Stimulated activated CD8-positive, alpha-beta memory T cell treated with anti-CD3 and anti-CD28 coated beads, Interleukin-12 subunit alpha, Interleukin-12 subunit beta, amount 100 ng/mL, for 4 hours (primary cell): Measurements from ENCODE around the gene ARHGAP26.

Experiments used
- DNase-seq: peaks from one replicate; pipeline ENCODE4 v3.0.0-alpha.2; 2020; ENCODE audit warnings: low read depth

The ARHGAP26 gene

DNA sequence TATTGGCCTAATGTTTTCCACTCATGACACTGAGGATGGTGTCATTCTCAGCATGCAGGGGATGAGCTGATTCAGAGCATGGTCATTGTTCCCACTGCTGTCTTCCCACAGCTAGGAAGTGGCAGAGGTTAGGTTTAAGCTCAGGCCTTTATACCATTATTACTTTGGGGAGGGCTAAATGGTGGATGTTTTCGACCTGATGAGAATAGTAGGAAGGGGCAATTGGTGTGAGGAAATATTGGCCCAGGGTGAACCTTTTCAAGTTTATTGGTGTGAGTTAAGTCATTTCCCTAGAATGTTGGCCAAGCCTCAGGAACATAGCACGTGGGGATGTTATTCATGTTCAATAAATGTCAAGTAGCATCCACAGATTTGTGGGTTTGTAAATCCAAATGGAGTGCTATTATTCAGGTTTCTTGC, 59.6 kb downstream of the ARHGAP26 start:
- no peak for DNase-seq

DNA sequence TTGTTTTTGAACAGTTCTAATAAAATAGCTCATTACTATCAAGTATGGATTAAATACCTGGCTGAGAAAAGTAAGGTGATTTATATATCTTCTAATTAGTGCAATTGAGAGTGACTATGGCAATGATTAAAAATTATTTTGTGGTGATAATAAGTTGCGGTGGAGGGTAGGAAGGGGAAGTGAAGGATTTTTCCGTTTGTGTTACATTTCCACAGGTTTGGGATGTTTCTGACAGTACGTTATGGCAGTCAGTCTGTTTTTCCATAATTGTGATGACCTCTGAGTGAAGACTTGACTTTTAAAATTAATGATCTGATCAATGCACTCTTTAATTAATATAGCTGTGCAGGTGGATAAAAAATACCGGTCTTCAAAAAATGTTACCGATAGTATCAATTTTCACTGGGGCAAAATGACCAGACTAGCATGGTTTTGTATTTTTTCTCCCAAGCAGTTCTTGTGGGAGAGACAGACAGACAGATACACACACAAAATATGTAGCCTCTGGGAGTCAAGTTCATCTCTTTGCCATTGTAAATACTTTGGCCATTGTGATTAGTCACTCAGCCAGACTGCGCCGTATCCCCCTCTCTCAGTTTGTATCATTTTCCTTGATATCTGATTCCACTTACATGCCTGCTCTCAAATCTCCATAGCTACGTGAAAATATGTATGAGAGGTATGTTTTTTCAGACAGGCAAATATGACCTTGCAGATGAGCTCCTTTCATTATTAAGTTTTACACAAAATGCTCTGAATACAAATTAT, 60.2 kb downstream of the ARHGAP26 start:
- no peak for DNase-seq

DNA sequence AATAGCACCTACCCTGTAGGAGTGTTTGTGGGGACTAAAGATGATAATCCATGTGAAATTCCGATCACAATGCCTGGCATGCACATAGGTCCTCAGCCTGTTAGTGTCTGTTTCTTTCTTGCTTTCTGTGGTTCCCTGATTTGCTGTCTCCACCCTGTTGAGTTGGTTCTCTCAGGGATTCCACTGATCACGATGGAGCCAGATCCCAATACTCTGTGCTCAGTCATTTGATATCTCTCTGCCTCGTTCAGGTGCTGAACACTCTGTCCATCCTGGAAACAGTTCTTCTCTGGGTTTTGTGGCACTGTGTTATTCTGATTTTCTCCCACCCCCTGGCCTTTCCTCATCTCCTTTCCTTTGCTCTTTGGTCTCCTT, 60.8 kb downstream of the ARHGAP26 start:
- no peak for DNase-seq

DNA sequence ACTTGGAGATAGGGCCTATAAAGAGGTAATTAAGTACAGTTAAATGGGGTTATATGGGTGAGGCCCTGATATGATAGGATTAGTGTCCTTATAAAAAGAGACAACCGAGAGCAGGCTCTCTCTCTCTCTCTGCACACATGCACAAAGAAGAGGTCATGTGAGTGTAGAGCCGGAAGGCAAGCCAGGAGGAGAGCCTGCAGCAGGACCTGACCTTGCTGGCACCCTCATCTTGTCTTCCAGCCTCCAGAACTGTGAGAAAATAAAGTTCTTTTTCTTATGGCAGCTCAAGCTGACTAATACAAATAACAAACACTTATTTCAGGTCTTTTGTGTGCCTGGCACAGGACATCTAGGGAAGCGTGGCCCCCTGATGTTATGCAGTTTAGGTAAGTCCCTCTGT, 62.1 kb downstream of the ARHGAP26 start:
- no peak for DNase-seq

DNA sequence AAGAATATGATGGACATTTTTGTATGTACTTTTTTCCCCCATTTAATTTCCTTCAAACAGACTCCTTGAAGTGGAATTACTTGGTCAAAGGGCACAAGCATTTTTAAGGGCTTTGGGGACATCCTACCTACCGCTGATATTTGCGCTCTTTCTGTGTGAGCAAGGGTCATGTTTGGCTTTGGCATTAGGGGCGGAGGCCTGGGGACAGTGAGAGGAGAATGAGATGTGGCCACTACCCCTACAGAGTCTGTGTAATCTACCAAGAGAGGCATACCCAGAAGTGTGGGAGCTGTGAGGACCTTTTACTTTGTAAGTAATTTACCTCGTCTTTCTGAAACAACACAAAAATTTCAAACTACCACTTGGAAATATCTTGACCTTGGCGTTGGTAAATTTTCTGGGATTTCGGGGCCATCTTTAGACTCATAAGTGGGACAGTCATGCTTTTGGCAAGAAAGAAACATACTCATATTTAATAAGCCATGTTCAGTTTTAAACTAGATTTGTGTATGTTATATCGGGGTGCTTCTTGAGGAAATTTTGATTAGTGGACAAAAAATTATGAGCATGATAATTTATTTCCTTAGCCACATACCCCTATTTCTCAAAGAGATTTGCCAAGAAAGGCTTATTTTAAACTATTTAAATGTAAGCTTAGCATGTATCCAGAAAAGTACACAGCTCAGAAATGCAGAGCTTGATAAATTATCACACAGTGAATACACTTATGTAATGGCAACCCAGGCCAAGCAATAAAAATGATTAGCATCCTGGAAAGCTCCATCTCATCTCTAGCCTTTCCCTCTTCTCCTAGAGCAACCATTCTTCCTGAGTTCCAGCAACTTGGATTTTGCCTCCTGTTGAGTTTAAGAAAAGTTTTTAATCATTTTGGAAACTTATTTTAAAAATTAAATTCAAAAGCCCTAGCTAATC, 63.6 kb downstream of the ARHGAP26 start:
- DNase-seq, result no peak

DNA sequence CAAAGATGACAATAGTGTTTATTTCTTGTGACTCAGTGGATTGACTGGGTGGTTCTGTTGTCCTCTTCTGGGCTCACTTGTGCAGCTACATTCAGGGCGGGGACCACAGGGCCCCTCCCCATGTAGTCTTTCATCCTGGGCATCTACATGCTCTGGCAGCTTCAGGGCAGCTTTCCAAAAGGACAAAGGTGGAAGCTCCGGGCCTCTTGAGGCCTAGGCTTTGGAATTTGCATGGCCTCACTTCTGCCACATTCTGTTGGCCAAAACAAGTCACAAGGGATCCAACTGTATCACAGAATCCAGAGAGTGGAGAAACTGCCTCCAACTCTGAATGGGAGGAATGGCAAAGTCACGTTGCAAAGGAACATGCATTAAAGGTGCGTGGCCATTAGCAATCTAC, 64.3 kb downstream of the ARHGAP26 start:
- DNase-seq, result no peak

DNA sequence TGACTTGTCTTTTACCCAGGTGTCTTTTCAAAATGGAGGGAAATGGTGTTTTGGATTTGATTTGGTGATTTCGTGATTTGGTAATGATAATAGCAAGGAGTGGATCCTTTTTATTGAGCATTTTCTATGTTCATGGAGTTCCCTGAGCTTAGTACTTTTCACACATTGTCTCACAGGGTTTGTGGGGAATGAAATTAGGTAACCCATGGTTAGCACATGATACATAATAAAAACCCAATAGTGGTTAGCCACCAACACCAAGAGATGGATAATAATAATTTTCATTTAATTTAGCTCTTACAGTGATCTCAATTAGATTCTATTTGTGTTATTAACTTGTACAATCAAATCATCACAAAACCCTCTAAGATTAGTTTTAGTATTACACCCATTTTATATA, 65.4 kb downstream of the ARHGAP26 start:
- DNase-seq, result no peak

DNA sequence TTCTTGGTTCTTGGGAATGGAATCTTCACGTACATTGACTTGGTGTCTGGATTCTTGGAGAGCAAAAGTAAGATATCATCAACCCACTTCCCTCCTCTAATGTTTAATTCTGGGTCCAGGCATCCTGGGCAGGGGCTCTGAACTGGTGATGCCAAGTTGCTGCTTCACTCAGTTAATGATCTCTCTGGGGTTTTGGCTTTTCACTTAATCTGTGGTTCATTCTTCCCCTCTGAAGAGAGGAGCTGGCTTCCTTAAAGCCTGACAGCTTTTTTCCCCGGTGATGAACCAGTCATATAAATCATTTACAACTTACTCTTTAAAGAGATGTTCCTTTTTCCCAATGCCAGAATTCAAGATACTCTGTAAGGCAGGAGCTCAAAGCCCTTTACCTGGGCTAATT, 65.9 kb downstream of the ARHGAP26 start:
- no peak for DNase-seq

DNA sequence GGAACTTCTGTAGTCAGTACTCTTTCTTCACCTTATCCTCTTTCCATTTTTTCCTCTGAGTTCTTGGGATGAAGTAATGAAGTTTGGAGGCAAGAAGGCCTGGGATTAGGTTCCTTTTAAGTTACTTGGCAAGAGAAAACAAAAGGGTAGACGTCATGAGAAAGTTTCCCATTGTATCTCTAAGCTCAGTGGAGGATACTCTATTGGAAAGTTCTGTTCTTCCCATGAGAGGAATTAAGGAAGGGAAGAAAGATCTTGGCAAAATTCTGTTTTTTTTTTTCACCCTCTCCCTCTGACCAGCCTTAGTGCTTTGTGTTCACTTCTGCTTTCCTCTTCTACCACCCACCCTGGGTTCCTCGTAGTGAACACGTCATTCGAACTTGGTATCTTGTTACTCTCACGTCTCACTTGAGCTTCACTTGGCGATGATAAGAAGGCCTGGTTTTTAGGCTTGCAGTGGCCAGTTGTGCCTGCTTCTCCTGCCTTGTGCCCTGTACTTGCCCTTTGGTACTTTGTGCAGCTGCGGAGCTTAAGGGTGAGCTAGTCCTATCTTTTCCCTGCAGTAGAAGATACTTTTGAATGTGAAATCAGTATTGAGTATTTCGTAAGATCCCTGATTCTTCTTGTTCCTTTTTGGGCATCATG, 67.0 kb downstream of the ARHGAP26 start:
- DNase-seq, result no peak

DNA sequence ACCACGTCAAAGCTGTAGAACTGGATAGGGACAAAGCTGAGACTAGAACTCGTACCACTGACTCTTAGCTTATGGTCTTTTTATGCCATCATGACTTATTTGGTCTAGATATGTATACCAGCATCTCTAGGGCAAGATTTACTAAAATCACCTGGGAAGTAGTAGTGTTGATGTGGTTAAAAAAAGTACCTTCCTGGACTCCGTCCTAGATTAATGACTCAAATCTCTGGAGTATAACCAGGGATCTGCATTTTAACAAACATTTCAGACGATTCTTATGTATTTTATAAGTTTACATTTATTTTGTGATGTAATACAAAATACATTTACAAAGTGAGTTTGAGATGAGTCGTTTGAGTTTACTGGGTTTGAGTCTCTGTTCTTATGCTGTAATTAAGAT, 68.7 kb downstream of the ARHGAP26 start:
- no peak for DNase-seq

DNA sequence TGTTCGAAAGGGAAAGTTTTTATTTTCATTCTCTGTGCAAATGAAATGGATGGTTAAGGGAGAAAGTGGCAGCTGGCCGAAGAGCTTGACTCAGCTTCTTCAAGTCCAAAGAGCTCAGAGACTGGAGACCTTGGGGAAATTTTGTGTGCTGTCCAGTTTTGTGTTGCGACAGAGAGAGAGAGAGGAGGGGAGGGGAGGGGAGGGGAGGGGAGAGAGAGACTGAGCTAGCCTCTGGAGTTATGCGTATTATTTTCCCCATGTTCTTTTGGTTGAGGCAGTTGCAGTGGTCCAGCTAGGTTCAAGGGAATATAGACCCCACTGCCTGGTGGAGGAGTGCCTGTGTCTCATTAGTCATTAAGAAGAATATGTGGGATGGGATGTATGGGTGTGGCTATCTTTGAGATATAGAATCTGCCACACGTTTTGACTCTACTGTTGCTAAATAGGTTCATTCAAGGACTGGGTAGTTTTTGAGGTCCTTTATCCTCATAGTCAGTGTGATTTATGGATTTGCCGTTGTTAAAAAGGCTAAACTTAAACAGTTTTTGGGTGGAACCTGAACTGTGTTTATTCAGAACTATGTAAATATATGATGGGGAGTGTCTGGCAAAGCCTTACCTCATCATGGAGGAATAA, 69.7 kb downstream of the ARHGAP26 start:
- no peak for DNase-seq

DNA sequence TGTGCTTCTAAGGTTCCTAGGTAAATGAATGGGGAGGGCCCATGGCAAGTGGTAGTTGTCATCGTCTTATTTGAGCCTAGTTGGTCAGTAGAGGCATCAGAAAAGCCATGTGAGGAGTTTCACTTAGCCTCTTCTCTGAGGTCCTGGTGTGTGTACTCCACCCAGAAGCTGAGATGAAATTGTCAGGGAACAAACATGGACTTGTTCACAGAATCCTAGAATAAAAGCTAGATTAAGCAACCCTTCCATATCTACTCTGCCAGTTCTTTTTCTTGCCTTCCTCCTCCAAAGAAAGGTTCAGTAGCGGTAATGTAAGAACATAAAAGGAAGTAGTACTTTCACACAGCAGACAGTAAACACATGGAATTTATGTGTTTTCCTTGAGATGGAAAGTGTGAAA, 70.4 kb downstream of the ARHGAP26 start:
- DNase-seq, result no peak

DNA sequence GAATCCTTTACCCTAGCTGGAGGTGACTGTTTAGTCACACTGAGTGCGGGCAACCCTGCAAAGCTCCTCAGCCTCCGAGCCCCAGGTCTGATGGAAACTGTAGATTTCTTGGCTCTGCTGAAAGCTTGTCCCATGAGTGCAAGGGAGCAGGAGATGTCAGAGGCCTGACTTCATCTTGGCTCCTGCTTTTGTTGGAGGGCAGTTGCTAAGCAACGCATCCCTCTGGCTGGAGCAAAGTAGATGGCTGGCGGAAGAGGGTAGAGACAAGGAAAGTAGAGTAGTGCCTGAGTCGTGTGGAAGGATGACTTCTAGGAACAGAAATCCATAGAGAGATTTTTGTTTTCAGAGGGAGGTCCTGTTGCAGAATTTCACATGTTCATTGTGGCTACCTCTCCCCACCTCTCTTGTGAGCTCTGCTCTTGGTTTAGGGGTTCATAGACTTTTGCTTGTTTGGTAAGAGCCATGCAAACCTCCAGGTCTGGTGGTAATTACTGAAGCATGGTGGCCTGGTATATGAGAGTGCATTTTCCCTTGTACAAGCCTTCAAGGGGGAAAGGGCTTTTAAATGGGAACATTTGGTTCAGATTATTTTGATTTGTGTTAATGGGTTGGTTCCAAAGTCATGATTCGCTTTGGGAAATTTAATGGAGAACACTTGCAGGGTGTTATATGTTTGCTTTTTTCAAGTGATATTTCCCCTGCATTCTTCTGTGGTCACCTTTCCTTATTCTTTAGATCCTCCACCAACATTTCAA, 71.5 kb downstream of the ARHGAP26 start:
- DNase-seq, result no peak

DNA sequence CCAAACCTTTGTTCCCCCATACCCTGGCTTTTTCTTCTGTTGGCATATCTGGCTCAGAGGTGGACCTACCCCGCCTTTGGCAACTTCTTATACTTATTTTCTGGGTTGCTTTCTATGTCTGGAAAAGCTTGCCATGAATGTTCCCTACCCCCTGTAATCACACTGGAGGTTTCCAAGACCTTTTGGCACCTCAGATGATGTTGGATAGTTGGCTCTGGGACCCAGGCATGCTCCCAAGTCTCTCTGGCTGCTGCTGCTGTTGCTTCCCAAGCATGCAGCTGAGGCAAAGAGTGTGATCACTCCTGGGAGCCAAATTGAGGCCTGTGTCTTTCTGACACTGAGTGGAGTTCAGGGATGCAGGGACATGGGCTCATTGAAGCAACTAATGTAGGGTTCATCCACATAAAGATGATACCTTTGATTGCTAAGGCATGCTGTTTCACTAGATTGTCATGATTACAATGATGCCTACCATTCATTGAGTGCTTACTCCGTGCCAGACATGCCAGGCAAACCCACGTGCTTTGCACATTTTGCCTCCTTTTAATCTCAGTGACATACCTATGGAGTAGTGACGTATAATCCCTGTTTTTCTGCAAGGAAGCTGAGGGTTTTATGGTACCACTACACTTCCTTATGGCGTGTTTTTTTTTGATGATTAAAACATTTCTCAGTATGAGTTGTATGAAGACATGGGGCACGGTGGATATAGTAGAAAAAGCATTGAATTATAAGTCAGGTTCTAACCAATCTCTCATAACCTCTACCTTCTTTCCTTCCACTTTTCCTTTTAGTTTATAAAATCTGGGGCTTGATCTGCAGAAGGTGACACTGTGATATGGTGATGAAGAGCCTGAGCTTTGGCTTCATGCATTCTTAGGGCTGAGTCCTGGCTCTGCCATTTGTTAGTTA, 73.1 kb downstream of the ARHGAP26 start:
- no peak for DNase-seq

DNA sequence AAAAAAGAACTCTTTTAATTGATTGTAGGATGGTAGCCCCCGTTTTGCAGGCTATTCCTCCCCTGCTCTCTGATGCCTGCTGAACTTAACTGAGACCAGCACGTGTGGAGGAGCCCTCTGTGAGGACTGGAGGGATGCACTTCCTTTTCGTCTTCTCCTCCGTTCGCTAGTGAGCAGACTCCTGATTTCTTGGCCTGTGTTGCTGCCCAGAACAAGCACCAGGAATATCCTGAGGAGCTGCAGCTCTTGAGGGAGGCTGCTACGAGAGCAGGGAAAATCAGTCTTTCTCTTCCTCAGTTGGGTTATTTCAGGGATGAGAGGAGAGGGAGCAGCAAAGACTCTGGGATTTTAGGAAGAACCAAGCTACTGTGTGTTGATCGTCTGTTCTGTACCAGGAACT, 74.7 kb downstream of the ARHGAP26 start:
- DNase-seq, result no peak

DNA sequence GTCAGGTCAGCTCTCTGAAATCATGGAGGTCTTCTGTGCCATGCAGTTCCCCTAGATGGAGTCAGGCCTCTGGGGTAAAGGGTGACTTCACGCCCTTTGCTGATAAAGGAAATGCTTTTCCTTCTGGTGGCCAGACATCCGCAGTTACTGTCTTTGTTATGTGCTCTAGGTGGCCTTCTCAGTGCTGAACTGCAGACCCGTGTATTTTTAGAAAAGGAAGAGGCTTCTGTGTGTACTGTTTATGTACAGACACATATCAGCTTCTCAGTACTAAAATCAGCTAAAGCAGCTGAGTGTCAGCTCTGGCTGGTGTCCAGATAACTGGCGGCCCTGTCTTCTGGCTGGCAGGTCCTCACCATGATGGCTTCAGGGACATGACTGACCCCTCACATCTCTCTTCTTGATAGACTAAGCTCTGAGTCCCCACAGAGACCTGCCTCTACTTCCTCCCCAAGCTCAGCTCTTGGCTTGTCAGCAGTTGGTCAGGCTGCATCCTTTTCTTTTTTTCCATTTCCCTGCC, 75.3 kb downstream of the ARHGAP26 start:
- no peak for DNase-seq

DNA sequence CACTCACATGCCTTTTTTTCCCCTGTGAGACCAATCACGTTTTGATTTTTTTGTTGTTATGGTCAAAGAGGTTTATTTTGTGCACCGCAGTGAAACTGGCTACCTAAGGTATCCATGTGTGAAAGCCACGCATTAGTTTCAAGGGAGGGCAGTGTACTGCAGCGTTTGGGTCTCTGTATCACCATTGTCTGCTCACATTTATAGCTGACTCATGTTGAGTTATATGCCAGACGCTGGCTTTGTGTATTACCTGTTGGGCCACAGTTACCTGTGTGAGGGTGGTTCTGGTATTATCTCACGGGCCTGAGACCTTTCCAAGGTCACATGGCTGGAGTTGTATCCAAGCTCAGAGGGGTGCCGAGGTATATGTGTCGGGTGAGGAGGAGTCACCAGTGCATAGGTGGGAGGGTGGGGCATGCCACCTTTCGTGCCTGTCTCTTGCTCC, 75.8 kb downstream of the ARHGAP26 start:
- DNase-seq, result no peak

DNA sequence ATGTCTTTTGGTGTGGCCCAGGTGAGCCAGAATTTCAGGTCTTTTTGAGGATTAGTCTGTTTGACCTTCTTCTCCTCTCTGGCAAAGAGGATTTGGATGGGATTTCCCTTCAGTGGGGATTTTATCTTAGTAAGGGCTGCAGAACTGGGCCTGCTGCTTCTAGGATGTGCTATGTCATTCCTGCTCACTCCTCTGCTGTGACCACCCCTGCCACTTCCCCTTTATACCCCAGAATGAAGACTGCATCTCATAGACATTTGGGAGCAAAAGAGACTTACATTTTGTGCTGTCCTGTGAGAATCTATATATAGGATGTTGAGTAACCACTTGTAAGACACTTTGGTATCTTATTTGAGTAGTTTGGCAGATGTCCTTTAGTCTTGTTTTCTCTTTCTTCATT, 76.2 kb downstream of the ARHGAP26 start:
- DNase-seq, result no peak

DNA sequence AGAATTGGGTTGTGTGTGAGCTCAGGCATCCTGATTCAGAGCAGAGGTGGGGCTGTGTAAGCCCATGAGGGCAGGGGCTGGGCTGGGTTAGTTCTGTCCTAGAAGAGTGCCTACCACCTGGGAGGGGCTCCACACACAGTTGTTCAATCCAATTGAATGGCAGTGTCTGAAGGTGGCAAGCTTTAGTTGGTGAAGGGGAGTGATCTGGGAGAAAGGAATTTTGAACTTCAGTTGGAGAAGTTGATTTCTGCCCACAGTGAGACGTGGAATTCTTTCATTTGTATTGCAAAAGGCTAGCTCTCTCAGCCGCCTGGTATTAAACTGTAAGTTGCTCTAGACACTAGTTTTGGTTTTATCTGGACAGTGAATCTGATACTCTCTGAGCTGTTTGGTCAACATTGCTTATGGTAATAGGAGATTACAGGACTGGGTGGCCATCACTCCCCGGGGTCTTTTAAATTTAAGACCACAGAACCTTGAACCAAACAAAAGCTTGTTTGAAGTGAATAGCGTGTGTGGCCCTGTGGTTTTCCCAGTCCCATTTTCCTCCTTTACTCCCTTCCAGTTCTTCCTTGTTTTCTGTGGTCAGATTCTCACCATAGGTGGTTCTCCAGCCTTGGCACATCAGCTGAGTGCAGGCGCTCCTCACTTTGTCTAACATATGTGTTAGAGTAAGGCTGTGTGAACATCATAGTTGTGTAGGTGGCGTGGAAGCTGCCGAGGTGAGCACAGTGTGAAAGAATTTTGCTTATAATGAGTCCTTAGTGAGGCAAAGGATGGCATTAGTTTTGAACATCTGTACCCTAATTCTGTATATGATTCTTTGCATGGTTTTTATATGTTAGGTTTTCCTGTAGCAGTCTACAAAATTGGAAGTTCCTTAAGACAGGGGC, 78.0 kb downstream of the ARHGAP26 start:
- no peak for DNase-seq
